ENCODE results near the gene TNS1.

GRCh38 chr2:217953531-217953932 is 49.3 kb downstream of the TNS1 start:
- TF ChIP-seq POLR2AphosphoS5 (IDR thresholded peaks at IDR 0.05; ENCODE audit: low read depth, low read length) (no peak), CTCF (IDR thresholded peaks at IDR 0.05 in 2 of 3, conservative IDR thresholded peaks at IDR 0.05 in 1 of 3; ENCODE audit: borderline replicate concordance in 1 of 3, insufficient read depth in 1 of 3, low read depth in 2 of 3, low read length in 2 of 3) (no peak), ZNF274 (IDR thresholded peaks at IDR 0.05; ENCODE audit: low read depth, low read length) (no peak), SIN3A (IDR thresholded peaks at IDR 0.05; ENCODE audit: low read depth) (no peak), POLR2A (IDR thresholded peaks at IDR 0.05; ENCODE audit: borderline replicate concordance, extremely low read depth, insufficient read depth, insufficient read length) (no peak), EZH2 (IDR thresholded peaks at IDR 0.05) (no peak), REST (IDR thresholded peaks at IDR 0.05; ENCODE audit: low read depth) (no peak)

All from HCT116 (cell line).